Activated CD4-positive, CD25-positive, alpha-beta regulatory T cell treated with anti-CD3 and anti-CD28 coated beads, Interleukin-2, amount 50 U/mL, for 72 hours (primary cell): Measurements from ENCODE around the gene LYSMD1.
A peak's percentile ranks its signal among the peaks of the same experiment; 100 is the strongest.
"Not testable (repeated sequence)": the region's sequence is repeated elsewhere in the genome, so short reads cannot be mapped to it uniquely, and the experiment has no call there.

Source experiments
- DNase-seq: peaks from one replicate; pipeline ENCODE4 v3.0.0; 2021

Gene LYSMD1, protein sequence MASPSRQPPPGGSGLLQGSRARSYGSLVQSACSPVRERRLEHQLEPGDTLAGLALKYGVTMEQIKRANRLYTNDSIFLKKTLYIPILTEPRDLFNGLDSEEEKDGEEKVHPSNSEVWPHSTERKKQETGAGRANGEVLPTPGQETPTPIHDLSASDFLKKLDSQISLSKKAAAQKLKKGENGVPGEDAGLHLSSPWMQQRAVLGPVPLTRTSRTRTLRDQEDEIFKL

DNA sequence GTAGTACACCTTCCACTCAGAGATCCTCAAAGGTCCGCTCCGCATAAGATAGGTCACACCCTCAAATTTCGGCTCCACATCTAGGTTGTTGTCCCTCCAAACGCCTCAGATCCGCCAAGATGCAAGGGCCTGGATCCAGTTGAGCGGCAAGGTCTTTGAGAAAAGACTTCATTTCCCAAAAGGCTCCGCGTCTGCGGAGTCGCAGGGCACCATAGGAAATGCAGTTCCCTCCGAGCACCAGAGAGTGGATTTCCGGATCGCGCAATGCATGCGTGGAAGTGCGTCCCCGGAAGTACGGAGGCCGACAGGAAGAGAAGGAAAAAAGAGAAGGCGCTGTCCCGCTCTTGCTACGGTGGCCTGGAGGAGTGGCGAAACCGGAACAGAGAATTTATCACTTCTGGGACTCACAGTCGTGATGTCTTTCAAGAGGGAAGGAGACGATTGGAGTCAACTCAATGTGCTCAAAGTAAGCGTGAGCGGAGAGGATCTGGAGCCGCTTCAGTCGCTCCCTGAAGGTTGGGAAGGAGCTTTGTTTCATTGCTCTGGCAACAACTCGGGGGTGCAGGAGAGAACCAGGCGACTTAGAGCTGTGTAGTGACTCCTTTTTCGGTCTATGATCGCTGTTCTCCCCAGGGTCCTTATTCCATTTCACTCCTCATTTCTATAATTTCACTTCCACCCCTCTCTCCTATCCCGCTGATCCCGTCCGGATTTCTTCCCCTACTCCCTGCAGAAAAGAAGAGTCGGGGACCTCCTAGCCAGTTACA, at the start of gene LYSMD1, which contains the start of gene SCNM1:
LYSMD1 (minus strand) TSS at position 165 of the 767 bp plus-strand sequence. CDS start 644 bp downstream, outside the sequence.
SCNM1 (plus strand) TSS at position 407 of the 767 bp plus-strand sequence; CDS start at position 416, 9 bp downstream.
- DNase-seq: peak; percentile 91

DNA sequence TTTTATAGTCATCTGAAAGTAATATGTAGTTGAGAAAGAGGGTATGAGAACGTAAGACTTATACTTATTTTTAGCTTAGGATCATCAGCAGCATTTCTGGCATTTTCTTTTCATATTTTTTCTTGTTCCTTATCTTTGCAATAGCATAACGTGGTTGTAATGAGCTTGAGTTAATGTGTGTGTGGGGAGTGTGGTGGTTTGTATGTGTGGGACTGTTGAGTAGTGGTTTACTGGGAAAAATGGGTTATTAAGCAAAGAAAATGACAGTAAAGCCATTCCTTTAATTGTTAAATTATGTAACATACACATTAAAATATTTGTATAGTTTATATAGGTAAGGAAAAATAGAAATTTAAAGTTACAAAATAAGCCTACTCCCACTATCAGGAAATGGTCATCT, 47.9 kb upstream of the LYSMD1 start:
- no peak for DNase-seq

DNA sequence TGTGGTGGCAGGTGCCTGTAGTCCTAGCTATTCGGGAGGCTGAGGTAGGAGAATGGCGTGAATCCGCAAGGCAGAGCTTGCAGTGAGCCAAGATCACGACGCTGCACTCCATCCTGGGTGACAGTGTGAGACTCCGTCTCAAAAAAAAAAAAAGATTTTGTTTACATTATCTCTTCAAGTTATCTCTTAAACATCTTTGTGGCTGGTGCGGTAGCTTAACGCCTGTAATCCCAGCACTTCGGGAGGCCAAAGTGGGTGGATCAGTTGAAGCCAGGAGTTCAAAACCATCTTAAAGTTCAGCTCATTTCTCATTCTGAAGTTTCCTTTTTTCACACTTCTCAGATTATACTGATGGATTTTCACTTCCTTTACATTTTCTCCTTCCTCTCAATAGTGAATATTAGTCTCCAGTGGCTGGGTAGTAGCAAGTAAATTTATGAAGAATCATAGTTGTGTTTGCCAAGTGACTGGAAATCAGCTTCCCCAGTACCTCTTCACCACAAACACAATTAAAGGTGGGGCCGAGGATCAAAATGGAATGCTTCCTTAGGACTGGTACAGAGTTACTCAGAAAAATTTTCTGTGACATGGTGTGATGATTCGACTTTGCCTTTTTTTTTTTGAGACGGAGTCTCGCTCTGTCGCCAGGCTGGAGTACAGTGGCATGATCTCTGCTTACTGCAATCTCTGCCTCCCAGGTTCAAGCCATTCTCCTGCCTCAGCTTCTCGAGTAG, 46.4 kb upstream of the LYSMD1 start:
- DNase-seq: no peak

DNA sequence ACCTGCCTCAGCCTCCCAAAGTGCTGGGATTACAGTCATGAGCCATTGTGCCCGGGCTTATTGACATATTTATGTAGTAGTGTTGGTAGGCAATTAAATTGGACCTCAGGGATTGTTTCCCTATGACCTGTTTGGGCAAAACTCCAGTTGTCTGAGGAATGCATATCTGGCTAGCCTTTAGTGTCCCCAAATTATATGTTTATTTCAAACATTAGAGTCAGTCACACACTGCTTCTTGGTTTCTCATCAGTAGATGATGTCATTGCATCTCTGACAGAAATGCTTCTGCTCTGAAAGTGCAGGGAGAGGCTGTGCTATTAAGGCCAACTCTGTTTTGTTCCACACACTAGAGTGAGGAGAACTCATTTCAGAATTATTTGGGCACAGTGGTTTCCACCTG, 45.1 kb upstream of the LYSMD1 start:
- DNase-seq: no peak

DNA sequence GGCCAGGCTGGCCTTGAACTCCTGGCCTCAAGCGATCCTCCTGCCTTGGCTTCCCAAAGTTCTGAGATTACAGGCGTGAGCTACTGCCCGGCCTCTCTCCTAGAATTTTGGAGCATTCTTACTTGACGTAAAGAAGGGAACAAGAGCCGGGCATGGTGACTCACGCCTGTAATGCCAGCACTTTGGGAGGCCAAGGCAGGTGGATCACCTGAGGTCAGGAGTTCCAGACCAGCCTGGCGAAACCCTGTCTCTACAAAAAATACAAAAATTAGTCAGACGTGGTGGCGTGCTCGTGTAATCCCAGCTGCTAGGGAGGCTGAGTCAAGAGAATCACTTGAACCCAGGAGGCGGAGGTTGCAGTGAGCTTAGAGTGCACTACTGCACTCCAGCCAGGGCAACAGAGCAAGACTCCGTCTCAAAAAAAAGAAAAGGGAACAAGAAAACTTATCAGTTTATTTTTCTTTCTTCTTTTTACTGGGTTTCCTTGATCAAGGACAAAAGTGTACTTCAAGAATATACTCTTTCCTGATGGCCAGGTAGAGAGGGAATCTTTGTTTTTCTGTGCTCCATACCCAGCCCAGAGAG, 39.8 kb upstream of the LYSMD1 start:
- DNase-seq: not testable (repeated sequence)

DNA sequence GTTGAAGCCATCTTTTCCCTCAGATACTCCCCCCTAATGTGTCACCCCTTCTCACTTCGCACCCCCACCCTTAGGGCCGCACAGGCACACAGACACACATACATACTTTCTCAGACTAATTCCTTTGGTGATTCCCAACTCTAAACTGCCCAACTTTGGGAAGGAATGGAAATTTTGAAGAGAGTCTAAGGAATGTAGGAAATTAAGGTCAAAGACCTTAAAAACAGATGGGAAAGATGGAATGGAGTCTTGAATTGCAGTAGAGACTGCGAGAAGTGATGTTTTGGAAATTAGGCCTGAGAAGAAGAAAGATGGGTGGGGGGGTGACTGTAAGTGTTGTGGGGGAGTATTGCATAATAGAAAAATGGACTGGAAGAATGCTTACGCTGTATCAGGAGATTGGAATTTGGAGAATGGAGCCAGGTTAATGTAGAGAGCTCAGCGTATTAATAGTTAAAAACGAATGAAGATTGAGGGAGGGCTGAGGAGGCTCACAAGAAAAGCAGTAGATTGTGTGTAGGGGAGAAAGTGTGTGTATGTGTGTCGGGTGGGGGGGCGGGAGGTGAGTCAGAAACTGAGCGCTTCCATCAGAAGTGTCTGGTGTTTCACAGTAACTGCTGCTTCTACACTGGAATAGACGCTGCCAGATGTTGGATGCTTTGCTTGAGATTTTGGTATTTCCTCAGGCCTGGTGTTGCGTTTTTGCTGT, 34.3 kb upstream of the LYSMD1 start:
- no peak for DNase-seq

DNA sequence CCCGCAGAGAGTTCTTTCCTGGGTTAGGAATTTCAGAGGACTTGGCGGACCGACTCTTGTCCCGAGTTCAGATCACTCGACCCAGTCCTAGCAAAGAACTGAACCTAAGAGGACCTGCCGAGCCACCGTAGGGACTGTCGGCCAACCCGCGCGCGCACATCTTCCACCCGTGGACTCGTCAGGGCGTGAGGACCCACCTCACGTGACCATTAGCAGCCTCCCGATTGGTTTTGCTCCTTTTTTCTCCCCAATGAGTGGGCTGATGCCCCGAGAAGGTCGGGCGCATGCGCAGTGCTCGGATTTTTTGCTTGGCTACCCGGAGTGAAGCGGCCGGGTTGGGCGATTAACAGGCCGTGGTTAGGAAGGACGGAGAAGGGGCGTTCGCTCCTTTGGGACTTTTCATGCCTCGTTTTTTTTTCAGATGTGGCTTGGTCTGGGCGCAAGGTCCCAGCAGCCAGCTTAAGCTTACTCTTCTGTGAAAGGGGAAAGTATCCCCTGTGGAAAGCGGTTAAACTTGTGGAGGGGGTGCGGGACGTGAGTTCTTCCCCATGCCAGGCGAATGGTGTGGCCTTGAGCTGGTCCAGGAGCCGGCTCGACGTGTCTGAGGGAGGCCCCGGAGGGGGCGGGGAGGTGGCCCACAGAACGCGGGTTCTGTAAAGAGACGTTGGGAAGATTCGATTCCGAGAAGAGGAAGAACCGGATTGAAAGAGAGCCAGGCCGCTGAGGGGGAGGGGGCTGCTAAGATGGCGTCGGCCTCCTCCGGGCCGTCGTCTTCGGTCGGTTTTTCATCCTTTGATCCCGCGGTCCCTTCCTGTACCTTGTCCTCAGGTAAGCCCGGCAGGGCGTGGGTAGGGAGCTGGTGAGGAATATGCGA, 32.8 kb upstream of the LYSMD1 start, which contains the start of gene PIP5K1A:
PIP5K1A (plus strand) TSS at position 299 of the 874 bp plus-strand sequence; CDS start at position 744, 445 bp downstream.
- peak; percentile 98 for DNase-seq

DNA sequence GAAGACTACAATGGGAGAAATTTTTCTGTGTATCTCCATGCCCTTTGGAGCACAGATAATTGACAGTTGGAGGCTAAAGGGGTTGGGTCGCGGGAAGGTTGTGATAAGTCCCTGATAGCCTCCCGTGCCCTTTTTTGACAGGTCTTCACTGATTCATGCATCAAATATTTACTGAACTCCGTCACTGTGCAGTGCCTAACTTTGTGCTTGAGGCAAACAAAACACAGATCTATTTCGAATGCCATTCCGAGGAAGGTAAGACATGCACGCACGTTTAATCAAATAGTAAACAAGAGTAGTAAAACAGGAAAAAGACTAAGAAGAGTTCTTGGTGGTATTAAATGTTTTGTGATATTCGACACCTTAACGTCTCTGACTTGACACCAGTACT, 32.2 kb upstream of the LYSMD1 start:
- no peak for DNase-seq

DNA sequence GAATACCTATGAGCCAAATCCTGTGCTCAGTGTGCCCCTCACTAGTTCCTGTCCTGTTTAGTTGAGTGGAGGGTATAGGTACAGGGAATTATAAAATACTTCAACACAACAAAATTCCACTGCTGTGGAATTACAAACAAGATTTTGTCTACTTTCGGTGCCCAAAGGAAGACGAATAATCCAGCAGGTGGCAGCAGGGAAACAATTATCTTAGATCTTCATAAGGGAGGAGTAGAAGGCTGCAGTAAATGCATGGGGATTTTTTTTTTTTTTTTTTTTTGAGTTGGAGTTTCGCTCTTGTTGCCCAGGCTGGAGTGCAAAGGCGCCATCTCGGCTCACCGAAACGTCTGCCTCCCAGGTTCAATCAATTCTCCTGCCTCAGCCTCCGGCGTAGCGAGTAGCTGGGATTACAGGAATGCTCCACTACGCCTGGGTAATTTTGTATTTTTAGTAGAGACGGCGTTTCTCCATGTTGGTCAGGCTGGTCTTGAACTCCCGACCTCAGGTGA, 30.6 kb upstream of the LYSMD1 start:
- no peak for DNase-seq

DNA sequence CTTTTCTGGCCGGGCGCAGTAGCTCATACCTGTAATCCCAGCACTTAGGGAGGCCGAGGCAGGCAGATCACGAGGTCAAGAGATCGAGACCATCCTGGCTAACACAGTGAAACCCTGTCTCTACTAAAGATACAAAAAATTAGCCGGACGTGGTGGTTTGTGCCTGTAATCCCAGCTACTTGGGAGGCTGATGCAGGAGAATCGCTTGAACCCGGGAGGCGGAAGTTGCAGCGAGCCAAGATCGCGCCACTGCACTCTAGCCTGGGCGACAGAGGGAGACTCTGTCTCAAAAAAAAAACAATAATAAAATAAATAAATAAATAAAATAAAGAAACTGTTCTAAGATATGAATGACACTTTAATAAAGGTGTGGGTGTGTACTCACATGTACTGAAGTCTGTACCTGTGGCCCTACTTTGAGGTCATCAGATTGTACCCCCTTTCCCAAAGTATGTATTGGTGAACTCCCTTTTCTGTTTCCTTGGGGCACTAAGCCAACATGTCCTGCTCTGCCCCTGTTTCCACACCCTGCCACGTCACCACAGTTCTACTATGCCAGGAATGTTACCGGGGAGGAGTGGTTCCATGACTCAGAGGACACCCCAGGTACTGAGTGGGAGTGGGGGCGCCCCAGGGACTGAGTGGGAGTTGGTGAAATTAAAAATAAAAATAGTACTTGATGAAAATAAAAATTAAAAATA, 29.3 kb upstream of the LYSMD1 start:
- not testable (repeated sequence) for DNase-seq

DNA sequence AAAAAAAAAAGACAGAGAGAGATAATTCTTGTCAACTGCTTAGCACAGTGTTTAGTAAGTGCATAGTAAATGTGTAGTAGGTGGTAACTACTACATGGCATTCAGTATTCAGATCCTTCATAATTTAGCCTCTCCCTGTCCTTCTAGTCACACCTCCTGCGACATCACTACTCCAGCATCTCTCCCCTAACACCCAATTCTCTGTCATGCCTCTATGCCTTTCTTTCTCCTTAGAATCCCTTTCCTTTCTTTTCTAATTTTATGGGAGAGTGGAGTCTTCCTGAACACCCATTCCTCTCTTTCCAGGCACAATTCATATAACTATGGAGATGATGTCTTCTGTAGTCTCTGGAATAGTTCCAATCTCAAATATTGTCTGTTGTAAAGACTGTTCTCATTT, 28.2 kb upstream of the LYSMD1 start:
- DNase-seq: no peak

DNA sequence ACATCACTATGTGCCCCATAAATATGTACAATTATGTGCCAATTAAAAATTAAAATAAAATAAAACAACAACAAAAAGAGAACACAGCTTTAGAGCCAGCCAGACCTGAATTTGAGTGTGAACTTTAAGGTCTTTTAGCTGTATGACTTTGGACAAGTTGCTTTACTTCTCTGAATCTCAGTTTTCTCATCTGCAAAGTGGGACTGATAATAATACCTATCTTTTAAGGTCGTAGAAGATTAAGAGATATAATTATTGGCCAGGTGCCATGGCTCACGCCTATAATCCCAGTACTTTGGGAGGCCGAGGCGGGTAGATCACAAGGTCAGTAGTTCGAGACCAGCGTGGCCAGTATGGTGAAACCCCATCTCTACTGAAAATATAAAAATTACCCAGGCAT, 27.6 kb upstream of the LYSMD1 start:
- DNase-seq: no peak

DNA sequence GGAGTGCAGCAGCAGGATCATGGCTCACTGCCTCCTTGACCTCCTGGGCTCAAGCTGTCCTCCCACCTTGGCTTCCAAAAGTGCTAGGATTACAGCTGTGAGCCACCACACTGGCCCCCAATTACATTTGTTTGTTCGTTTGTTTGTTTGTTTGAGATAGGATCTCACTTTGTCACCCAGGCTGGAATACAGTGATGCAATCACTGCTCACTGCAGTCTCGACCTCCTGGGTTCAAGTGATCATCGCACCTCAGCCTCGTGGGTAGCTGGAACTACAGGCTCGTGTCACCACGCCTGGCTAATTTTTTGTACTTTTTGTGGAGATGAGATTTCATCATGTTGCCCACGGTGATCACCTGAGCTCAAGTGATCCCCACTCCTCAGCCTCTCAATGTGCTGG, 26.3 kb upstream of the LYSMD1 start:
- DNase-seq: no peak

DNA sequence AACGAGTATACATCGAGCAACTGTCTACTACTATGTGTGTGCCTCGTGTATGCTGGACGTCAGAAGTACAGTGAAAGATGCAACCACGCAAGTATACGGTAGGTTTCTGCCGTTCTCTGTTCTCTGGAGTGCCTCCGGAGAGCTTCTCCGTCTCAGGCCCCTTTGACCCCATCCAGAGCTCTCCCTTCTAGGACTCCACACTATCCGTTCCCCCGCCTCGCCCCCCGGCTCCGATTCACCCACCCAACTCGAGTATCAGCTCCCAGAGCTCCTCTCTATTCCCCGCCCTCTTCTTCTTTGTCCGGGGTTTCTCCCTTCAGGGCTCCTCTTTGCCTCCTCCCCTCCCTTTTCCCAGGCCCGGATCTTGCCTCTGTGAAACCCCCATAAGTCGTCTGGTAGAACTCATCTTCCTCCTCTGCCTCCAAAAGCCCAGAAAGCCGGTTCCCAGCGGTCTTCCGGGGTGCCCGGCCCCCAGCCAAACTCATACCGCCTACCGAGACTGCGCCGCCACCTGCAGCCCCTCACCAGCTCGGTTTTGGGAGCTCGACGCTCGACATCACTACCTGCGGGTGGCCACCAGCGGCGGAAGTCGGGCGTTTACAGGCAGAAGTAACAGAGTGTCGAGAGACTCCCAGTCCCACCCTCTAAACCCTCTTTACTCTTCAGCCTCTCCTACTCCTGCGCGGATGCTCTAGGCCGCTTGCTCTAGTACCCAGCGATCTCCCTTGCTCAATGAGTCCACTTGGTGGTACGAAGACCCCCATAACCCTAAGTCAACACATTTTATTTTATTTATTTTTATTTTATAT, 24.1 kb upstream of the LYSMD1 start, which contains the start of gene VPS72:
VPS72 (minus strand) TSS at position 561 of the 809 bp plus-strand sequence; CDS start at position 485, 76 bp downstream.
- DNase-seq: peak; percentile 78

DNA sequence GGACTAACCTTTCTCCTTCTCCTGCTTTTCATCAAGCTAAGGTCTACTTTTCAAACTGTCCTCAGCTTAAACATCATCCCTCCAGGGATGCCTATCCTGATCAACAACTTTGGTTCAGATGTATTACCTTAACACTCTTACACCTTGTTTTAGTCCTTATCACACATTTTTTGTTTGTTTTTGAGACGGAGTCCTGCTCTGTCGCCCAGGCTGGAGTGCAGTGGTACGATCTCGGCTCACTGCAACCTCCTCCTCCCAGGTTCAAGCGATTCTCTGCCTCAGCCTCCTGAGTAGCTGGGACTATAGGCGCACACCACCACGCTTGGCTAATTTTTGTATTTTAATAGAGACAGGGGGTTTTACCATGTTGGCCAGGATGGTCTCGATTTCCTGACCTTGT, 23.0 kb upstream of the LYSMD1 start:
- DNase-seq: not testable (repeated sequence)

DNA sequence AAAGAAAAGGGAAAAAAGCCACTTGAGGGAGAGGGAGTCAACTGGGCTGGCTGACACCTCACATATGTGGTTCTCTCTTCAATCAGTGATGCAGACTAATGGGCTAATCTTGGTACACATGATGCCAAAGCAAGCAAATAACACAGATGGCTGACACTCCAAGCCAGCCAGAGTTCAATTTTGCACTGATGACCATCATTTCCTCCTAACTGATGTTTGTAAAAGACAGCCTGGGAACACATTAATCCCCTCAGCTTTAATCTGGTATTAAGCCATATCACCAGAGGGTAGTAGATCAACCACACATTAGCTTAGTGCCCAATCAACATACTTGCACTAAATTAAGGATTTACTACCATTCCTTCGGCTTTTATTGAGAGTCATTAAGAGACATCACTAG, 21.5 kb upstream of the LYSMD1 start:
- DNase-seq: no peak

DNA sequence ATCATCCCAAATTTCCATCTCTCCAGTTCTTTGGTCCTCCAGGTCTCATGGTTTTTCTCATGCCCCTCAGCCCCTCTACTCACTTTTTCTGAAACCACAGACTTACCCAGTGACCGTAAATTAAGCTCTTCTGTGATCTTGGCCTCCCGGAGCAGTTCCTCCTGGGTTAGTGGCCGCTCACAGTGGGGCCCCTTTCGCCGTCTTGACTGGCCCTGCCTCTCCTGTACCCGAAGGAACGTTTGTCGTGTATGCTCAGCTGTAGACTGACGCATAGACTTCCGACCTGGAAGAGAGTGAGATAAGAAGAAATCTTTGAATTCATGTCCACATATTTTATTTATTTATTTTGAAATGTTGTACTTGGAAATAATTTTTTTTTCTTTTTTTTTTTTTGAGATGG, 18.5 kb upstream of the LYSMD1 start:
- DNase-seq: no peak

DNA sequence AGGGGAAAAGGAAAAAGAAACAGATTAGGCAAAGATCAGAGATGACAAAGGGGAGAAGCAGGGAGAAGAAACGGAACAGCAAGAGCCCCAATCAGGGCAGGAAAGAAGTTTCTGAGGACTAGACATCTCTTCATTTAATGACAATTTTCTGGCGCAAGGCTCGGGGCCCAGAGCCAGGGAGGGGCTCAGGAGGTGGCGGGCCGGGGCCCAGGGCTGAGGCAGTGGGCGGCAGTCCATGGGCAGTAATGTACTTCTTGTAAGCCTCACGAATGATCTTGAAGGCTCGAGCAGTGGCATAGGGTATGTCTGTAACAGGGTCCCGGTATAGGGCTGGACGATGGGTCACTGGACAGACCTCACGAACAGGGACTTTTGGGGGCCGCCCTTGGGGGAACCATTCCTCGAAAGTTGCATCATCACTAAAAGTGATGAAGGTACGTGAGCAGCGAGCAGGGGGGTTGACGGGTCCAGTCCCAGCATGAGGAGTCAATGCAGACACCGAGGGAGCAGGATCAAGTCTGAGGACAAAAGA, 10.9 kb upstream of the LYSMD1 start:
- no peak for DNase-seq

DNA sequence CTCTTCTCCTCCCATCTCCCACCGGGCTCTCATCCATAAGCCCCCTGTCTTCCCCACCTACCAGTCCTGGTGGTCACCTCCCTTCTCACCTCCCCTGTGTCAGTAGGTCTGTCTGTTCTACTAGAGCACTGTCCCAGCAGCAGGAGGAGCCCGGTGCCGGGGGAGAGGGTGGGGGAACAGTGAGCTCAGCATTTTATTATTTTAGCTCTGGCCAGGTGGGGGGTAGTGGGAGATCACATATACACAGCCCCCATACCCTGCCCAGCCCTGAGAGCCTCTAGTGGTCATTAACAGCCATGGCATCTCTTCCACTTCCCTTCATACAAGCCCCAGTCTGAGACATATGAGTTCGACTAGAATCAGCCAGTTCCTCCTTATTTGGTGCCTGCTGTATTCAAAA, 10.2 kb upstream of the LYSMD1 start, which contains the start of gene TMOD4:
TMOD4 (minus strand) TSS at position 119 of the 400 bp plus-strand sequence. CDS start 1,106 bp downstream, outside the sequence.
- no peak for DNase-seq
